Skin of body (tissue), 2 donors: ENCODE measurements around the gene STK11. TPM values are rescaled to one million over a fixed set of nuclear protein-coding genes. Genes with fewer than 3 reads are reported as not detected.

Experiments
- DNase-seq: peaks from one replicate; lab custom pipeline; 2025; lab: John Stamatoyannopoulos, UW
- total RNA-seq: library from RNA; depleted of rRNA; stranded (reverse); fragments of >200 nt; gene quantifications from one replicate; pipeline ENCODE4 v1.2.3, GENCODE V29; 2014

STK11 gene
- total RNA-seq, 1 donor from 2014 or later: 37.3 TPM

DNA sequence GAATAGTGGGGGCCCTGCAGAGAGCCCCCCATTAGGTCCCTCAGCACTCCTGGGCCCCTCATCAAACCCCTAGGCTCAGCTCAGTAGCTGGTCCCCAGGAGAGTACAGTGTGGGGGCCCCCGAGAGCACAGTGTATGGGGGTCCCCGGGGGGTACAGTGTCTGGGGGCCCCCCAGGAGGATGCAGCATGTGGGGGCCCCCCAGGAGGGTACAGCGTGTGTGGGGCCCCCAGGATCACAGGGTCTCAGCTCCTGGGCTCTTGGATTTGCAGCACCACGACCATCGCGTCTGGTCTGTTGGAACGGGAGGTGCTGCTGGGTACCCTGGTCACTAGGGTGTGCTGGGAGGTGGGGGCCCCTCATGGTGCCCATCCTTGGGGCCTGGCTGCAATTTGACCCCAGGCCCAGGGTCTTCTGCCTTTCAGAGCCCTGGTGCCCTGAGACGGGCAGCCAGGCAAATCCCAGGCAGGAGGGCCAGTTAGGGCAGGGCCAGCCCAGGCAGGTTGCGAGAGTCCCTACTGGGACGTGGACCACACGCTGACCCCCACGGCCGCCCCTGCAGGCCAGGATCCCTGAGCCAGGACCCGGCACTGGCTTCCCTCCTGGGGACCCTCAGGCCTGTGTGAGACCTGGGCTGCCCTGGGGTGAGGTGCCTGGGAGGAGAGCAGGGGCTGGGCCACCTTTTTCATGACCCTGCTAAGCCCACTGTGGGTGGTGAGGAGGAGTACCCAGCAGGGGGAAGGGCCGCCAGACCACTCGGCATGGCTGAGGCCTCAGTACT lies 18.7 kb downstream of the STK11 start:
- no peak for DNase-seq

DNA sequence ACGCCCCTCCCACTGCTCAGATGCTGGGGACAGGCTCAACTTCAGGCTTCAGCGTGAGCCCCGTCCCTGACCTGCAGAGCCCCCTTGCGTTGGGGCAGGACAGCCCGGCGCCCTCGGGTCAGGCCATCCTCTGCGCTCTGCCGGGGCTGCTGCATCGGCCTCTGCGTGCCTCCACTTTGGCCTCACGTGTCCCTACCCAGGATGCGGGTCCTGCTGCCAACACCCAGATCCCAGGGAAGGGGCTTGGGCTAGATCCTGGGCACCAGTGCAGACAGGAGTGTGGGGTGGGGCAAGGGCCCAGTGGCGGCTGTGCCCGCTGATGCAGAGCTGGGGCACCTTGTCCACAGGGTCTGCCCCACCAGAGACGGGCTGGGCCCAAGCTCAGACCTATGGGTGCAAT lies 19.3 kb downstream of the STK11 start:
- DNase-seq: no peak

DNA sequence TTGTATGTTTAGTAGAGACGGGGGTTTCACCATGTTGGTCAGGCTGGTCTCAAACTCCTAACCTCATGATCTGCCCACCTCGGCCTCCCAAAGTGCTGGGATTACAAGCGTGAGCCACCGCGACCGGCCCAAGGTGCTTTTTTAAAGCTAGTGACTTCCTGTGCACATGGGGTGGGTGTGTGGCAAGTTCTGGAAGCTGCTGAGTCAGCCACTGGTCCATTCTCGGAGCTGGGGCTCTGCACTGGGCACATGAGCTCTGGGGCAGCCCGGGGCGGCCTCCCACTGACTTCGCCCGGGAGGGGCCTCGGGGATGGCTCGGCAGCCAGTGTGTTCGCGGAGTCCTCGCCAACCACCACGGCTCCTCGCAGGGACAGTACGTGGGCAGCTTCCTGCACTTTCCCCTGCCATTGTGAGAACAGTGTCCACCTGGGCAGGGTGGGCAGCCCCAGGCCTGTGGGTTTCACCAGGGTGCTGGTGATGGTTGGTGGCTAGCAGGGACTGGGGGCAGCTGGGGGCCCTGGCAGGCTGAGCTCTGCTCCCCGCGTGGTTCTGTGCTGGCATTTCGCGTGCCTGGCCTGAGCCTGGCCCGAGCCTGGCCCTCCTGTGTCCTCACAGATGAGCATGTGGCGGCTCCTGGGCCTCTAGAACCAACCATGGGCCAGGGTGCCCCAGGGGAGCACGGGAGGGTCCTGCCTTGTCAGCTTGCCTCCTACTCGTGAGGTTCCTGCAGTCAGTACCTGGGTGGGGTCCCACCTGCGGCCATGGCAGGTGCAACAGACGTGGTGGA lies 20.1 kb downstream of the STK11 start:
- no peak for DNase-seq

DNA sequence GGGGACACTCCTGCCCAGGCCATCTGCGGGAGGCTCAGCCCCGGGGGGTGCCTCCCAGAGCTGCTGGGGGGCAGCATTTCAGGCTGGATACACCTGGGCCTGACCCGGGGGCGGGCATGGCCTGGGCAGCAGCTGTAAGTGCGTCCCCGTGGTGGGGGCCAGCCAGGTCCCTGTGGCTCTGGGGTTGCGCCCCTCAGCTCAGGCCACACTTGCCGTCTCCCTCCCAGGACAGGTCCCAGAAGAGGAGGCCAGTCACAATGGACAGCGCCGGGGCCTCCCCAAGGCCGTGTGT lies 20.6 kb downstream of the STK11 start:
- DNase-seq: no peak

DNA sequence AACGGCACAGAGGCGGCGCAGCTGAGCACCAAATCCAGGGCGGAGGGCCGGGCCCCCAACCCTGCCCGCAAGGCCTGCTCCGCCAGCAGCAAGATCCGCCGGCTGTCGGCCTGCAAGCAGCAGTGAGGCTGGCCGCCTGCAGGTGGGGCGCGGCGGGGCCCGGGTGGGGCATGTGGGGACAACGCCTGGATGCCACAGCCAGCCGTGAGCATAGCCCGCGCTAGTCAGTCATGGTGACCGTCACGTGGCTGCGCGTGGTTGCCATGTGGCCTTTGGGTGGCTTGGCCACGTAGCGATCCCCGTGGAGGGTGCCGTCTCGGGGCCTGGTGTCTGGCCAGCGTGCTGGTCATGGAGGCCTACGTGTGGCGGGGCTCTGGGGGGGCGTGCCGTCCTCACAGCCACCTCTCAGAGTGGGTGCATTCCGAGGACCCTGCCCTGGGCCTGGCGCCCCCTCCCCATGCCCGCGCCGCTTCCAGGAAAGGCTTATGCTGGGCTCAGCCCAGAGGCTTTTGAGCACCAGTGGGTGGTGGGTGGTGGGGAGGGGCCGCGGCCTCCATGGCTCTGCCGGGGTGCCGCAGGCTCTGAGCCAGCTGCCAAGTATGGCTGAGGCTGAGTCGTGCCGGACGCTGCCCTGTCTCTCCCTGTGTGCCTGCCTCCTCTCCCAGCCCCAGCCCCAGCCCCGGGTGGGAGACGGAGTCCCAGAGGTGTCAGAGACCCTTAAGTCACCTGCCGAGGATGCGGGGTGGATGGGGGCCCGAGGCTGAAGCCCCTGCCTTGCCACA lies 21.1 kb downstream of the STK11 start:
- no peak for DNase-seq

DNA sequence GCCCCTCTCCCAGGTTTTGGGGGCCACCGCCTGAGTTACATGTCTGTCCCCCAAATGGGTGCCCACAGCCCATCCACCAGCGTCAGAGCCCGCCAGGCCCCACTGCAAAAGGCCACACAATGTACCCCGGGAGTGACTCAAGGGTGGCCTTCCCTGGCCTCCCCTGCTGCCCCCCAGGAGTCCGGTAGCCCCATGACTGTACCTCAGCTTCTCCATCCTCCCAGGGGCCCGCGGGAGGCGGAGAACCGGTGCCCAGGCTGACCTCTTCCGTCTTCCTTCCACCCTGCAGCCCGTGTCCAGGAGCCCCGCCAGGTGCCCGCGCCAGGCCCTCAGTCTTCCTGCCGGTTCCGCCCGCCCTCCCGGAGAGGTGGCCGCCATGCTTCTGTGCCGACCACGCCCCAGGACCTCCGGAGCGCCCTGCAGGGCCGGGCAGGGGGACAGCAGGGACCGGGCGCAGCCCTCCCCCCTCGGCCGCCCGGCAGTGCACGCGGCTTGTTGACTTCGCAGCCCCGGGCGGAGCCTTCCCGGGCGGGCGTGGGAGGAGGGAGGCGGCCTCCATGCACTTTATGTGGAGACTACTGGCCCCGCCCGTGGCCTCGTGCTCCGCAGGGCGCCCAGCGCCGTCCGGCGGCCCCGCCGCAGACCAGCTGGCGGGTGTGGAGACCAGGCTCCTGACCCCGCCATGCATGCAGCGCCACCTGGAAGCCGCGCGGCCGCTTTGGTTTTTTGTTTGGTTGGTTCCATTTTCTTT lies 21.9 kb downstream of the STK11 start:
- no peak for DNase-seq

DNA sequence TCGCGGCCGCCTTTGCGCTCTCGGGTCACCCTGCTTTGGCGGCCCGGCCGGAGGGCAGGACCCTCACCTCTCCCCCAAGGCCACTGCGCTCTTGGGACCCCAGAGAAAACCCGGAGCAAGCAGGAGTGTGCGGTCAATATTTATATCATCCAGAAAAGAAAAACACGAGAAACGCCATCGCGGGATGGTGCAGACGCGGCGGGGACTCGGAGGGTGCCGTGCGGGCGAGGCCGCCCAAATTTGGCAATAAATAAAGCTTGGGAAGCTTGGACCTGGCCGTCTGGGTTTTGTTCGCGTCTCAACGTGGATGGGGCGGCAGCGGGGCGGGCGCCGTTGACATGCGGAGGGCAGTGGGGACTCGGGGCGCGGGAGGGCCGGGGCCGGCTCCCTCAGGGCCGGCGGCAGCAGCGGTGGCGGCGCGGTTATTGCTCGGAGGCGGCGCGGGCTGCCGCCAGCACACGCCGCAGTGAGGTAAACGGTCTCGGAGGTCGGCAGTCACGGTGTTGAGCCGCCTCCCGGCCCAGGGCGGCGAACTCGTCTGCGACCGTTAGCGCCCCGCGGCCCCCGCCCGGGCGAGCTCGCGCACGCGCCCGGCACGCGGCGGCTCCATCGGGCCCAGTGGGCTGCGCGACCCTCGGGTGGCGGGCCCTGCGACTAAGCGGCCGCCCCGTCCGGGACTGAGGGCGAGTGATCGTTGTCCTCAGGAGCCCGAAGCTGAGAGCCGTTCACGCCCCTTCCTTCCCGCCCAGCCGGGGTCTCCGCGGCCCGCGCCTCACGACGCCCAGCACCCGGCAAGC lies 22.8 kb downstream of the STK11 start:
- no peak for DNase-seq

DNA sequence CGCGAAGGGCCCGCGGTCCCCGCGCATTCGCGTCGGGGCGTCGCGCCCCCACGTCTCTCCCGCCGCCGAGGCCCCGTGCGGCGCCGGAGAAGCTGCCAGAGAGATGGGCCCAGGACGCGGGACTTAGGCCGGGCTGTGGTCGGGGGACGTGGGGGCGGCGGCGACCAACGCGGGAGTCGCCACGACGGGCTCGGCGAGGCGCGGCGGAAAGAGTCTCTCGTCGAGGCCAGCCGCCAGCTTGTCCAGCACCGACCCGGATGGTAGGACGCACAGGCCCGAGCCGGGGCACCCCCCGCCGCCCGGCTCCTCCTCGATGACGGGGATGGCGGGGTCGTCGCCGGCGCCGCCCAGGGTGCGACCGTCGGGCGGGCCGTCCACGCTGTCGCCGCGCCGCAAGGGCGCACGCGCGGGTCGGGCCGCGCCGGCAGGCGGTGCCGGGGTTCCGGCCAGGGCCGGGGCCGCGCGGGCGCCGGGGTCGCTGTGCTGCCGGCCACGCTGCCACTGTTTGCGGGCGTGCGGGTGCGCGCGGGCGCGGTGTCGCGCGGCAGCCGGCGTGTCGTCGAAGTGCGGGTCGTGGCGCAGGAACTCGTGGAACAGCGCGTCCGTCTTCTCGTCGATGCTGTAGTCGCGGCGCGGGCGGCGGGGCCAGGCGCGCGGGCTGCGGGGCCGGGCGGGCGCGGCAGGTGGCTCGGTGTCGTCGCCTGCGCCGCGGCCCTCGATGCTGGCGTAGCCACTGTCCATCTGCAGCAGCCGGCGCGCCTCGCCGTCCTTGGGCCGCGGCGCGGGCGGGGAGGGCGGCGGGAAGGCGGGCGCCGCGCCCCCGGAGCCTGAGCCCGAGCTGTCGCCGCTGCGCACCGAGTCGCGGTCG lies 23.7 kb downstream of the STK11 start:
- no peak for DNase-seq

DNA sequence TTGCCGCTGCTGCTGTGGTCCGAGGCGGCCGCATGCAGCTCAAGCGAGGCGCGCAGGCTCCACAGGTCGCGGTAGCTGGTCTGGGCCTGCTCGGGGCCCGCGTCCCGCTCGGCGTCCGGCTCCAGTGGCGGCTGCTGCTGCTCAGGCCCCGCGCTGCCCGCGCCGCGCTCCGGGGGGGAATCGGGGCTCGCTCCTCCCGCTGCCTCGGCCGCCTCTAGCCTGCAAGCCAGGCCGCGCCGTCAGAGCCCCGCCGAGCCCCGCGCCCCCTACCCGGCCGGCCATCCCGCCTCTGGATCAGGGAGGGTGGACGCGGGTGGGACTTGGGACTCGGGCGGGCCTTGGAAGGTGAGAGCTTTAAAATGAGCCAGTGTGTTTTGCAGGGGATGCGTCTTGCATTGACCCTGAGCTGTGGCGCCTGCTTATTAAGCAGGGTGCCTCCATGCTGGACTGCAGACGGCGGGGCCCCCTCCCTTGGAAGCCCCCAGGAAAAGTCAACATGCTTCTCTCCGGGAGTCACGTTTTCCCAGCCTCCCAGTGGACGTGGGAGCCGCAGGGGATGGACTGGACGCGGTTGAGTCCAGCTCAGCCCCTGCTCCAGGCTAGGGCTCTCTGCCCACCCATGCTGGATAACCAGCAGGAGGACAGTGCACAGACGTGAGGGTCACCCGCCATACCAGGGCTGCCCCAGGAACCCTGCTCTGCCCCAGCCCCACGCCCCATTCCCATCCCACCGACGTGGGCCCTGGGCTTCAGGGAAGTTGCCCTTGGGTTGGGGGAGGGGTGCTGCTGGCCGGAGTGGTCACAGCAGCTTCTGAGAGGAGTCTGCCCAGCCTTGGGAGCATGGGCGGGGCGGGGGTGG lies 24.6 kb downstream of the STK11 start:
- DNase-seq: no peak

DNA sequence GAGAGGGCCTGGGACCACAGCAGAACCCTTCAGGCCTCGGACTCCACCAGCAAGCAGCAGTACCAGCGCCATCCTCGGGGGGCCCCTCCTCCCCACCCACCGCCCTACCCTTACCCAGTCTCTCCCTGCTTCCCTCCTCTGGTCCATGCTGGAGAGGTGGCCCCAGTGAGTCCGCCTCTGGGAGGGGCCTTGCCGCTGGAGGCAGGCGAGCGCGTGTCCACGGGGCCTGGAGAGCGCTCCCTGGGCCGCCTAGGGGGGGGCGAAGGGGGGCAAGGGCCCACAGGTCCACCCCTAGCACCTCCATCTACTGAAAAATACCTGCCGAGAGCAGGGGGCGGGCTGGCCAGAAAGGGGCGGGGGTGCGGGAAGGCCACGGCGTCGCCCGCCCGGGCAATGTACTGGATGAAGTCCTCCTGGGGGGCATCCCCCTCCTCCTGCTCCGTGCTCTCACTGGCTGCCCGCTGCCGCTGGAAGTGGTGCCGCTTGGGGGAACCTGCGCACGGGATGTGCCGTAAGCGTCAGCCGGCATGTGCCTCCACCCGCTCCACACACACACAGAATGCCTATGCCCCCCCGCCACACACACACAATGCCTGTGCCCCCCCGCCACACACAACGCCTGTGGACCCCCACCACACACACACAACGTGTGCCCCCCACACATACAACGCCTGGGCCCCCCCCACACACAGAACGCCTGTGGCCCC lies 25.4 kb downstream of the STK11 start:
- DNase-seq: no peak

DNA sequence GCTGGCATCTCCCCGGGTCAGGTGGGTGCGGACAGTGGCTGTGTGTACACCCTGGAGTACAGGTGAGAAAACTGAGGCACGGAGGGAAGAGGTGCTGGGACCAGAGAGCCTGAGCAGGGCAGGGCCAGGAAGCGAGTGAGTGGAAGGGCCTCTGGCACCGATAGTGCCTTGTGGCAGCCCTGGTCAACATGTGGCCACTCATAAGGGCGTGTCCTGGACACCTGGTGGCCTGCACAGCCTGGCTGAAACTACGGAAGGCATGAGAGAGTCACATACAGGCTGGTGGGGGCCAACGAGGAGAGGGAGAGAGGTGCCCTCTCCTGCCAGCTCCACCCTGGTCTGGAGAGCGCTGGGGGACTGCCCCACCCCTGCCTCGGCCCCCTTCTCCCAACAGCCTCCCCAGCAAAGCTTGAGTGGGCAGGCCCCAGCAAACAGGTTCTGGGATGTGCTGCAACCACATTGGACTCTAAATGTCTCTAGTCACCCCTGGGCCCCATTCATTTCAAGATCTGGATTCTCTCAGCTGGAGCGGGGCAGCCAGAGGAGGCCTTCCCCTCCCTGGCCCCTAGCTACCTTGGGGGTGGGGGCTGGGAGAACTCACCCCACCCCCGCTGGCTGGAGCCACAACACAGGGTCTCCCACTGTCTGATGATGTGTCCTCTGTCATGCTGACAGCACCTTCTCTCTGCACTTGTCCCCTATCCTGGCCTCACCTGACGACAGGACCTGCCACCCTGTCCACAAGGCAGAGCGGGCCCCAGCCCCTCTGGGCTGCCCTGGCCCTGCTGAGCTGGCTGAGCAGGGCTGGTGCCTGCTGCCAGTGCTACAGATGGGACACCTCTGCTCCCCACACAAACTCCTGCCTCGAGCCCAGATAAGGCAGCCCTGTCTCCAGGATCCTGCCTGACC lies 26.4 kb downstream of the STK11 start:
- no peak for DNase-seq

DNA sequence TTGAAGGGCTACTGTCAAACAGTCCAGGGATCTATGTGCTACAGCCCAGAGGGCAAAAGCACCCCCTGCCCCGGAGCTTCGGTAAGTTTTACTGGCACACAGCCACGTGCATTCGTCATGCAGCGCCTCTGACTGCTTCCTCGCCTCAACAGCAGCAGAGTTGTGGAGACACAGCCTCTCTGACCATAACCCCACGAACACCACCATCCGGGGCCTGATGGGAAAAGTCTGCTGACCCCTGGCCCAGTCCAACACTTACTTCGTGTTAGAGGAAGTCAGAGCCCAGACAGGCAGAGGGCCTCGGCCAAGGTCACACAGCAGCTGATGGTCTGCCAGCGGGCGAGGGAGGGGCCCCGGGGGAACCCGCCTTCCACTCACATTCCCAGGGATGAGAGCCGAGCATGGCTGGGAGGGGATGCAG lies 27.1 kb downstream of the STK11 start:
- no peak for DNase-seq

DNA sequence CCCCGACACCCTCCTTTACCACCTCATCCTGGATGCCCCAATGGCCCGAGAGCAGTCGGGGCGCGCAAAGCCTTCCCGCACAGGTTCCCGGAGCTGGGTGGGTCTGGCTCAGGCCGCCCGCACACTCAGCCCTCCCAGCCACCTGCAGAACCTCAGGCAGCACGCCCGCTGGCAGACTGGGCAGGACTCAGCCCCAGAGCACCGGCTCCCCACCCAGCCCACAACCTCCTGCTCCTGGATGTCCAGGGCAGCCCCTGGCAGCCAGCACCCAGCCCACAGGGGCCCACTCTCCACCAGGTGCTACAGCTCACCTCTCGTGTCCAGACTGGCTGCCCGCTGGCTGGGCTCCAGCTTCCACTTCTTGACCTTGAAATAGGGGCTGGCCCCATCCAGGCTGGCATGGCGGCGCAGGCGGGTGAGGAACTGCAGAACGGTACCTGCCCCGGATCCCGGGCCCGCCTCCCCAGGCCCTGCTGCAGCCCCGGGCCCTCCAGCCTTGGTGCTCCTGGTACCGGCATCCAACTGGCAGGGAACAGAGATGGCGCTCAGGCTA lies 27.6 kb downstream of the STK11 start:
- DNase-seq: no peak

DNA sequence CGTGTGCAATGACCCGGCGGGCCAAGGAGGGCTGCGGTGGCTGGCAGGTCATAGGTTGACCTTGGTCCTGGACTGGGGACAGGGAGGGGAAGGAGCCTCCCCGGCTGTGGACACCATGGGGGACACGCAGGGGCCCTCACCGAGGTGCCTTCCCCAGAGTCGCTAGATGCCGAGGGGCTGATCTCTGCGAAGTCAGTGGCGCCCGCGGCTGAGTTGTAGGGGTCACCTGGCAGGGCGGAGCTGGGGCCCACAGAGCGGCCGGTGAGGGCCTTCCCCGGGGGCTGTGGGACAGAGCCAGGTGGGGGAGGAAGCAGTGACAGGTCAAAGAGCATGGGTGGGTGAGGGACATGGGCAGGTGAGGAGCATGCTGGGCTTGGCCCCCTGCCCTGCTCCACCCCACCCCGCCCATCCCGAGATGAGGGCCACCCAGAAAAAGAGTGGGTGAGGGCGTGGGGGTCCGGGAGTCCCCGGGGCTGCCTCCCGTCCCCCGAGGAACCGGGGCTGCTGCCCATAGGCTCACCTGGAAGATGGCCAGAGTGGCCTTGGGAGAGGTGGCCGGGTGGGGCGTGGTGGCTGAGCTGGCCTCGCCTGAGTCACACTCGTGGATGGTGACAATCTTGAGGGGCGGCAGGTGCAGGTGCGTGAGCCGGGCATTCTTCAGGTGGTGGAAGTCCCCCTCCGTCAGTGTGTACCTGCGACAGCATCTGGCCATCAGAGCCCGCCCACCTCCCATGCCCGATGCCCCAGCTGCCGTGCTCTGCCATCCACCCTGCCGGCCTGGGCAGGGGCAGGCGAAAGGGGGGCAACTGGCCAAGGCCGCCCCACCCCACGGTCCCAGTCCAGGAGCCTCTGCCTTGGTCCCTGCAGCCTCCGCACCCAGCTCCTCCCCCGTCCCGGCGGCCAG lies 28.7 kb downstream of the STK11 start:
- DNase-seq: no peak

DNA sequence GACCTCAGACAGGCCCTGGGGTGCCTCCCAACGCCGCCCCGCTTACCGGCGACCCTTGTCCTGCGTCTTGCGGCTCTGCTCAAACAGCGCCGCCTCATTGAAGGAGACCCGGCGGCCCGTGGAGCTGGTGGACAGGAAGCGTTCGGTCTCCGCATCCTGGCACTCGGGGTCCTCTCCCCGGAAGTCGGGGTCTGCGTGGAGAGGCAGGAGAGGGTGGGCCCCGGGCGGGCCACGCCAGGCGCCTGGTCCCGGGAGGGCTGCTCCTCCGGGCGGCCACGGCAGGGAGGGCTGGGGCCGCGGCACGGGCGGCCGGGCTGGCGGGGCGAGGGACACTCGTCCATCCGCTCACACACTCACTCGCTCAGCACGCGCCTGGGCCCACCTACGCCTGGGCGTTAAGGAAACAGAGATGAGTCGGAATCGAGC lies 29.4 kb downstream of the STK11 start:
- DNase-seq: no peak
